Measurements from ENCODE around the gene TFR2. TPM values are rescaled to one million over a fixed set of nuclear protein-coding genes. Genes with fewer than 3 reads are reported as not detected.

Gene TFR2
- total and polyA plus RNA-seq, 2 experiments from 2014 or later = 3.7 to 4.2 TPM

DNA sequence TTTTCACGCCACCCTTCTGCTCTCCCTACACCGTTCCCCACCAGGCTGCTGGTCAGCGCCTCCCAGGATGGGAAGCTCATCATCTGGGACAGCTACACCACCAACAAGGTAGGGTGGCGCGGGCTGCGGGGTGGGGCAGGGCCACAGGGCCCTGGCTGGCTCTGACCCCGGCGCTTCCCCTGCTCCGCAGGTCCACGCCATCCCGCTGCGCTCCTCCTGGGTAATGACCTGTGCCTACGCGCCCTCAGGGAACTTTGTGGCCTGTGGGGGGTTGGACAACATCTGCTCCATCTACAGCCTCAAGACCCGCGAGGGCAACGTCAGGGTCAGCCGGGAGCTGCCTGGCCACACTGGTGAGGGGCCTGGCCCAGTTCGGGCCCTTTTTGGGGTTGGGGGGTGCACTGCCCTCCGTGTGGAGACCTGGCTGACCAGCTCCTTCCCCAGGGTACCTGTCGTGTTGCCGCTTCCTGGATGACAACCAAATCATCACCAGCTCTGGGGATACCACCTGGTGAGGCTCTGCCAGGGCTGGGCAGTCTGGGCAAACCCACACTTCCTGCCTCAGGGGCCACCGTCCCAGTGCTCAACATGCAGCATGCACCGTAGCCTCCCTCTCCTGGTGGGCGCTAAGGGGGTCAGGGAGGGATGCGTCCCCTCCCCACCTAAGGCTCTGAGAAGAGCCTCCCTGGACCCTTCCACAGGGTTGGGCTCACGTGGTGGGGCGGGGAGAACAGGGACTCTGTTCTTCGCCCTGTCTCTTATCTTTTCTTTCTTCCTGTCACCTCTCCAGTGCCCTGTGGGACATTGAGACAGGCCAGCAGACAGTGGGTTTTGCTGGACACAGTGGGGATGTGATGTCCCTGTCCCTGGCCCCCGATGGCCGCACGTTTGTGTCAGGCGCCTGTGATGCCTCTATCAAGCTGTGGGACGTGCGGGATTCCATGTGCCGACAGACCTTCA, 36.2 kb upstream of the TFR2 start:
- Mint-ChIP-seq H3K27ac (no peak overlapping the region), H3K4me1 (peaks cover 11% of the 10 kb centered on the region), H3K27me3 (ENCODE audit: insufficient read depth, low read depth, poor library complexity) (peaks cover 26% of the 10 kb centered on the region), H3K9me3 (no peaks in the 10 kb centered on the region), H3K36me3 (ENCODE audit: low read depth) (peaks cover 42% of the 10 kb centered on the region), H3K4me3 (peak overlapping the region; percentile 54)
- Histone ChIP-seq H3F3A (replicated peaks; ENCODE audit: low read depth) (peaks cover 37% of the 10 kb centered on the region), H3K4me1 (ENCODE audit: insufficient read depth) (peaks cover 11% of the 10 kb centered on the region), H3K36me3 (ENCODE audit: insufficient read depth) (no peaks in the 10 kb centered on the region), H3K79me2 (replicated peaks; ENCODE audit: insufficient read depth) (no peaks in the 10 kb centered on the region), H3K9me2 (ENCODE audit: insufficient read depth) (no peaks in the 10 kb centered on the region), H3K4me2 (no peak overlapping the region), H3K27ac (ENCODE audit: low read depth) (peak overlapping the region; percentile 39; the same call in 1 of the 2 replicates), H4K20me1 (replicated peaks; ENCODE audit: insufficient read depth) (no peaks in the 10 kb centered on the region; the same call in 1 of the 2 replicates), H3K27me3 (ENCODE audit: insufficient read depth) (peaks cover 4% of the 10 kb centered on the region), H2AFZ (no peak overlapping the region), H3K4me3 (no peak overlapping the region)
- DNase-seq (ENCODE audit: low spot score) = no peak
- TF ChIP-seq, protein P1, sequence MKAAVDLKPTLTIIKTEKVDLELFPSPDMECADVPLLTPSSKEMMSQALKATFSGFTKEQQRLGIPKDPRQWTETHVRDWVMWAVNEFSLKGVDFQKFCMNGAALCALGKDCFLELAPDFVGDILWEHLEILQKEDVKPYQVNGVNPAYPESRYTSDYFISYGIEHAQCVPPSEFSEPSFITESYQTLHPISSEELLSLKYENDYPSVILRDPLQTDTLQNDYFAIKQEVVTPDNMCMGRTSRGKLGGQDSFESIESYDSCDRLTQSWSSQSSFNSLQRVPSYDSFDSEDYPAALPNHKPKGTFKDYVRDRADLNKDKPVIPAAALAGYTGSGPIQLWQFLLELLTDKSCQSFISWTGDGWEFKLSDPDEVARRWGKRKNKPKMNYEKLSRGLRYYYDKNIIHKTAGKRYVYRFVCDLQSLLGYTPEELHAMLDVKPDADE (IDR thresholded peaks at IDR 0.05) = no peak
- TF ChIP-seq ZNF331 (CRISPR knock-in tag; IDR thresholded peaks at IDR 0.05; ENCODE audit: low read depth) (no peak), JUNB (IDR thresholded peaks at IDR 0.05; ENCODE audit: unreplicated experiment) (no peak)
- TF ChIP-seq, protein P2, sequence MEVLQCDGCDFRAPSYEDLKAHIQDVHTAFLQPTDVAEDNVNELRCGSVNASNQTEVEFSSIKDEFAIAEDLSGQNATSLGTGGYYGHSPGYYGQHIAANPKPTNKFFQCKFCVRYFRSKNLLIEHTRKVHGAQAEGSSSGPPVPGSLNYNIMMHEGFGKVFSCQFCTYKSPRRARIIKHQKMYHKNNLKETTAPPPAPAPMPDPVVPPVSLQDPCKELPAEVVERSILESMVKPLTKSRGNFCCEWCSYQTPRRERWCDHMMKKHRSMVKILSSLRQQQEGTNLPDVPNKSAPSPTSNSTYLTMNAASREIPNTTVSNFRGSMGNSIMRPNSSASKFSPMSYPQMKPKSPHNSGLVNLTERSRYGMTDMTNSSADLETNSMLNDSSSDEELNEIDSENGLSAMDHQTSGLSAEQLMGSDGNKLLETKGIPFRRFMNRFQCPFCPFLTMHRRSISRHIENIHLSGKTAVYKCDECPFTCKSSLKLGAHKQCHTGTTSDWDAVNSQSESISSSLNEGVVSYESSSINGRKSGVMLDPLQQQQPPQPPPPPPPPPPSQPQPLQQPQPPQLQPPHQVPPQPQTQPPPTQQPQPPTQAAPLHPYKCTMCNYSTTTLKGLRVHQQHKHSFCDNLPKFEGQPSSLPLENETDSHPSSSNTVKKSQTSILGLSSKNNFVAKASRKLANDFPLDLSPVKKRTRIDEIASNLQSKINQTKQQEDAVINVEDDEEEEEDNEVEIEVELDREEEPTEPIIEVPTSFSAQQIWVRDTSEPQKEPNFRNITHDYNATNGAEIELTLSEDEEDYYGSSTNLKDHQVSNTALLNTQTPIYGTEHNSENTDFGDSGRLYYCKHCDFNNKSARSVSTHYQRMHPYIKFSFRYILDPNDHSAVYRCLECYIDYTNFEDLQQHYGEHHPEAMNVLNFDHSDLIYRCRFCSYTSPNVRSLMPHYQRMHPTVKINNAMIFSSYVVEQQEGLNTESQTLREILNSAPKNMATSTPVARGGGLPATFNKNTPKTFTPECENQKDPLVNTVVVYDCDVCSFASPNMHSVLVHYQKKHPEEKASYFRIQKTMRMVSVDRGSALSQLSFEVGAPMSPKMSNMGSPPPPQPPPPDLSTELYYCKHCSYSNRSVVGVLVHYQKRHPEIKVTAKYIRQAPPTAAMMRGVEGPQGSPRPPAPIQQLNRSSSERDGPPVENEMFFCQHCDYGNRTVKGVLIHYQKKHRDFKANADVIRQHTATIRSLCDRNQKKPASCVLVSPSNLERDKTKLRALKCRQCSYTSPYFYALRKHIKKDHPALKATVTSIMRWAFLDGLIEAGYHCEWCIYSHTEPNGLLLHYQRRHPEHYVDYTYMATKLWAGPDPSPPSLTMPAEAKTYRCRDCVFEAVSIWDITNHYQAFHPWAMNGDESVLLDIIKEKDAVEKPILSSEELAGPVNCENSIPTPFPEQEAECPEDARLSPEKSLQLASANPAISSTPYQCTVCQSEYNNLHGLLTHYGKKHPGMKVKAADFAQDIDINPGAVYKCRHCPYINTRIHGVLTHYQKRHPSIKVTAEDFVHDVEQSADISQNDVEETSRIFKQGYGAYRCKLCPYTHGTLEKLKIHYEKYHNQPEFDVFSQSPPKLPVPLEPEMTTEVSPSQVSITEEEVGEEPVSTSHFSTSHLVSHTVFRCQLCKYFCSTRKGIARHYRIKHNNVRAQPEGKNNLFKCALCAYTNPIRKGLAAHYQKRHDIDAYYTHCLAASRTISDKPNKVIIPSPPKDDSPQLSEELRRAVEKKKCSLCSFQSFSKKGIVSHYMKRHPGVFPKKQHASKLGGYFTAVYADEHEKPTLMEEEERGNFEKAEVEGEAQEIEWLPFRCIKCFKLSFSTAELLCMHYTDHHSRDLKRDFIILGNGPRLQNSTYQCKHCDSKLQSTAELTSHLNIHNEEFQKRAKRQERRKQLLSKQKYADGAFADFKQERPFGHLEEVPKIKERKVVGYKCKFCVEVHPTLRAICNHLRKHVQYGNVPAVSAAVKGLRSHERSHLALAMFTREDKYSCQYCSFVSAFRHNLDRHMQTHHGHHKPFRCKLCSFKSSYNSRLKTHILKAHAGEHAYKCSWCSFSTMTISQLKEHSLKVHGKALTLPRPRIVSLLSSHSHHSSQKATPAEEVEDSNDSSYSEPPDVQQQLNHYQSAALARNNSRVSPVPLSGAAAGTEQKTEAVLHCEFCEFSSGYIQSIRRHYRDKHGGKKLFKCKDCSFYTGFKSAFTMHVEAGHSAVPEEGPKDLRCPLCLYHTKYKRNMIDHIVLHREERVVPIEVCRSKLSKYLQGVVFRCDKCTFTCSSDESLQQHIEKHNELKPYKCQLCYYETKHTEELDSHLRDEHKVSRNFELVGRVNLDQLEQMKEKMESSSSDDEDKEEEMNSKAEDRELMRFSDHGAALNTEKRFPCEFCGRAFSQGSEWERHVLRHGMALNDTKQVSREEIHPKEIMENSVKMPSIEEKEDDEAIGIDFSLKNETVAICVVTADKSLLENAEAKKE (CRISPR knock-in tag; IDR thresholded peaks at IDR 0.05) = no peak
- ATAC-seq = no peak

Data from GM23338 (cell line).